GM12878 (cell line): ENCODE measurements around the gene SYCP3. TPM values are rescaled to one million over a fixed set of nuclear protein-coding genes. Genes with fewer than 3 reads are reported as not detected.

Experiments used
- CHD1 ChIP-seq: IDR thresholded peaks from 2 replicates; pipeline ENCODE4 v1.6.1; 2012; ENCODE audit warnings: low read depth, low read length, improper control_type of control experiment
- ETV6 ChIP-seq, 2 experiments: fragments of 450-650 bp in 1 of 2; IDR thresholded peaks in 1 of 2; conservative IDR thresholded peaks in 1 of 2; 2 replicates each; pipeline ENCODE4 v1.6.1; 2014; ENCODE audit warnings: antibody characterized with exemption in 1 of 2, borderline replicate concordance in 1 of 2, low read depth in 1 of 2, mild to moderate bottlenecking in 1 of 2, moderate library complexity in 1 of 2
- HCFC1 ChIP-seq: fragments of 150-350 bp; IDR thresholded peaks from 2 replicates; pipeline ENCODE4 v1.6.1; 2014; ENCODE audit warnings: low read length
- JUNB ChIP-seq: IDR thresholded peaks from 2 replicates; pipeline ENCODE4 v1.6.1; 2016; ENCODE audit warnings: antibody characterized with exemption, mild to moderate bottlenecking
- NFXL1 ChIP-seq: fragments of 450-650 bp; IDR thresholded peaks from 2 replicates; pipeline ENCODE4 v1.6.1; 2017; ENCODE audit warnings: antibody characterized with exemption, mild to moderate bottlenecking, borderline replicate concordance
- POLR2AphosphoS5 ChIP-seq: IDR thresholded peaks from 2 replicates; pipeline ENCODE4 v1.6.1; 2011; ENCODE audit warnings: mild to moderate bottlenecking, low read length, inconsistent platforms
- polyA plus RNA-seq, 11 experiments: library from polyadenylated mRNA; depleted of rRNA in 4 of 11; unstranded in 6 of 11; stranded (reverse) in 5 of 11; fragments of >200 nt; fragmentation: Nextera tagmentation in 4 of 11; fragmentation: Illumina TruSeq in 1 of 11; extraction: Ambion mirVana in 4 of 11; extraction: Trizol in 1 of 11; gene quantifications; 1 replicate in 1 of 11; 2 replicates in 10 of 11; pipeline versions ENCODE4 v1.2.1 to v1.2.3, GENCODE V29; 2011 to 2016; ENCODE audit warnings: inconsistent platforms in 2 of 11, missing spikeins in 2 of 11, low read depth in 1 of 11
- total RNA-seq, 4 experiments: library from RNA; depleted of rRNA in 3 of 4; stranded (reverse); fragments of >200 nt in 3 of 4; fragmentation: Illumina TruSeq in 1 of 4; extraction: Trizol in 1 of 4; gene quantifications; 2 replicates each; pipeline versions ENCODE4 v1.2.1 to v1.2.3, GENCODE V29; 2013 to 2021
- TF ChIP-seq, protein P1 (sequence below): fragments of 450-650 bp; IDR thresholded peaks from 2 replicates; pipeline ENCODE4 v1.6.1; 2017; ENCODE audit warnings: mild to moderate bottlenecking, moderate library complexity

Gene SYCP3
- total and polyA plus RNA-seq, 10 of the 15 experiments (the other 5 are each of a cell fraction or from before 2014, with no cell fraction given): 0.08 to 0.58 (median 0.21) TPM

DNA sequence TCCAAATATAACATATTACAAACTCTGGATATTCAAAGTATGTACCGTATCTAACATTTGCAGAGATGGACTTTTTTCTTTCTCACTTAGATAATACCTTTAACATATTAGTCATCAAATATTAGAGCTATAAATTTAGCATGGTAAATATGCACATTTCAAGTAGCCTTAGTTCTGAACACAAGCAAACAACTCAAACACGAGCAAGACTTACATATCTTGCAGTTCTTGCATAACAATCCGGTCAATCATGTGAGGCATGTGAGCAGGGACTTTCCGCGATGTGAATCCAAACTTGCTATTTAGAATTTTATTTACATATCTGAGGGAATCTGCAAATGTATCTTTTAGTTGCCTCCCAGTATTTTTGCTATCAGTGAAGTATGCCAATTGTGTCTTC, 22.1 kb upstream of the SYCP3 start (continued):
- TF ChIP-seq, protein P1, sequence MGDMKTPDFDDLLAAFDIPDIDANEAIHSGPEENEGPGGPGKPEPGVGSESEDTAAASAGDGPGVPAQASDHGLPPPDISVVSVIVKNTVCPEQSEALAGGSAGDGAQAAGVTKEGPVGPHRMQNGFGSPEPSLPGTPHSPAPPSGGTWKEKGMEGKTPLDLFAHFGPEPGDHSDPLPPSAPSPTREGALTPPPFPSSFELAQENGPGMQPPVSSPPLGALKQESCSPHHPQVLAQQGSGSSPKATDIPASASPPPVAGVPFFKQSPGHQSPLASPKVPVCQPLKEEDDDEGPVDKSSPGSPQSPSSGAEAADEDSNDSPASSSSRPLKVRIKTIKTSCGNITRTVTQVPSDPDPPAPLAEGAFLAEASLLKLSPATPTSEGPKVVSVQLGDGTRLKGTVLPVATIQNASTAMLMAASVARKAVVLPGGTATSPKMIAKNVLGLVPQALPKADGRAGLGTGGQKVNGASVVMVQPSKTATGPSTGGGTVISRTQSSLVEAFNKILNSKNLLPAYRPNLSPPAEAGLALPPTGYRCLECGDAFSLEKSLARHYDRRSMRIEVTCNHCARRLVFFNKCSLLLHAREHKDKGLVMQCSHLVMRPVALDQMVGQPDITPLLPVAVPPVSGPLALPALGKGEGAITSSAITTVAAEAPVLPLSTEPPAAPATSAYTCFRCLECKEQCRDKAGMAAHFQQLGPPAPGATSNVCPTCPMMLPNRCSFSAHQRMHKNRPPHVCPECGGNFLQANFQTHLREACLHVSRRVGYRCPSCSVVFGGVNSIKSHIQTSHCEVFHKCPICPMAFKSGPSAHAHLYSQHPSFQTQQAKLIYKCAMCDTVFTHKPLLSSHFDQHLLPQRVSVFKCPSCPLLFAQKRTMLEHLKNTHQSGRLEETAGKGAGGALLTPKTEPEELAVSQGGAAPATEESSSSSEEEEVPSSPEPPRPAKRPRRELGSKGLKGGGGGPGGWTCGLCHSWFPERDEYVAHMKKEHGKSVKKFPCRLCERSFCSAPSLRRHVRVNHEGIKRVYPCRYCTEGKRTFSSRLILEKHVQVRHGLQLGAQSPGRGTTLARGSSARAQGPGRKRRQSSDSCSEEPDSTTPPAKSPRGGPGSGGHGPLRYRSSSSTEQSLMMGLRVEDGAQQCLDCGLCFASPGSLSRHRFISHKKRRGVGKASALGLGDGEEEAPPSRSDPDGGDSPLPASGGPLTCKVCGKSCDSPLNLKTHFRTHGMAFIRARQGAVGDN: no peak
- TF ChIP-seq NFXL1 (no peak), ETV6 (conservative IDR thresholded peaks at IDR 0.05 in 1 of 2, IDR thresholded peaks at IDR 0.05 in 1 of 2; ENCODE audit: borderline replicate concordance in 1 of 2, low read depth in 1 of 2) (no peak), CHD1 (no peak), POLR2AphosphoS5 (no peak), JUNB (no peak), HCFC1 (no peak)
